ENCODE data around the gene RAB5IF.

GRCh38 chr20:36585410-36586125, 20.0 kb upstream of the RAB5IF start:
- TF ChIP-seq CTCF (IDR thresholded peaks at IDR 0.05) (no peak), POLR2A (IDR thresholded peaks at IDR 0.05) (no peak)

Measured in testis (tissue), 2 donors.